Spleen (tissue), 11 donors: ENCODE measurements around the gene SBNO1. TPM values are rescaled to one million over a fixed set of nuclear protein-coding genes. Genes with fewer than 3 reads are reported as not detected.

Source experiments
- DNase-seq: peaks from one replicate; pipeline ENCODE4 v3.0.0-alpha.2; 2020
- H3K27ac ChIP-seq, 8 donors: fragments of 200-600 bp; sonication (generic) in 7 of 8; 1 replicate in 4 of 8; 2 replicates in 4 of 8; pipeline versions ENCODE4 v1.5.0 to v1.8.0; 2016 to 2021; ENCODE audit warnings: inconsistent platforms in 4 of 8, mild to moderate bottlenecking in 4 of 8, moderate library complexity in 1 of 8
- H3K27me3 ChIP-seq, 7 donors: fragments of 200-600 bp; sonication (generic) in 6 of 7; replicated peaks in 1 of 7; 1 replicate in 4 of 7; 2 replicates in 3 of 7; pipeline versions ENCODE4 v1.5.0 to v1.8.0; 2016 to 2021; ENCODE audit warnings: inconsistent platforms in 3 of 7, mild to moderate bottlenecking in 1 of 7
- H3K36me3 ChIP-seq, 6 donors: fragments of 200-600 bp; sonication (generic) in 5 of 6; 1 replicate in 4 of 6; 2 replicates in 2 of 6; pipeline versions ENCODE4 v1.5.0 to v1.8.0; 2016 to 2021; ENCODE audit warnings: inconsistent platforms in 2 of 6
- H3K4me1 ChIP-seq, 6 donors: fragments of 200-600 bp; sonication (generic) in 5 of 6; 1 replicate in 3 of 6; 2 replicates in 3 of 6; pipeline versions ENCODE4 v1.5.0 to v1.8.0; 2016 to 2021; ENCODE audit warnings: inconsistent platforms in 3 of 6
- H3K4me3 ChIP-seq, 8 donors: fragments of 200-600 bp; sonication (generic) in 7 of 8; 1 replicate in 4 of 8; 2 replicates in 4 of 8; pipeline versions ENCODE4 v1.5.0 to v1.8.0; 2016 to 2021; ENCODE audit warnings: inconsistent platforms in 4 of 8, mild to moderate bottlenecking in 4 of 8, moderate library complexity in 2 of 8
- H3K9me3 ChIP-seq, 8 donors: fragments of 200-600 bp; sonication (generic) in 7 of 8; 1 replicate in 4 of 8; 2 replicates in 4 of 8; pipeline versions ENCODE4 v1.5.0 to v1.8.0; 2016 to 2021; ENCODE audit warnings: inconsistent platforms in 4 of 8
- CTCF ChIP-seq, 11 experiments: fragments of 200-600 bp in 7 of 11; fragments of 450-650 bp in 4 of 11; sonication (generic) in 4 of 11; IDR thresholded peaks in 8 of 11; conservative IDR thresholded peaks in 3 of 11; 1 replicate in 7 of 11; 2 replicates in 4 of 11; pipeline versions ENCODE4 v1.4.0 to v1.8.0; 2016 to 2021; ENCODE audit warnings: antibody characterized with exemption in 11 of 11, inconsistent platforms in 4 of 11, mild to moderate bottlenecking in 1 of 11
- POLR2A ChIP-seq, 3 donors: fragments of 450-650 bp; IDR thresholded peaks; one replicate each; pipeline ENCODE4 v1.5.1; 2017; ENCODE audit warnings: antibody characterized with exemption in 3 of 3, mild to moderate bottlenecking in 1 of 3
- POLR2AphosphoS5 ChIP-seq, 3 donors: sonication (generic); formaldehyde crosslinking; IDR thresholded peaks; one replicate each; pipeline ENCODE4 v1.5.1; 2017; ENCODE audit warnings: antibody characterized with exemption in 3 of 3
- WGBS, 5 donors: extraction: QIAGEN DNeasy Blood & Tissue Kit in 3 of 5; methylation state at CpG; one replicate each; pipeline versions ENCODE4 v1.1.5 to v1.1.7; 2013 to 2018; 5-methylcytosine and 5-hydroxymethylcytosine counted together
- intact Hi-C: fragments of 100-400 bp; cut with DNase I; formaldehyde crosslinking; loops from one replicate; pipeline ENCODE4 v1.15.0; 2023; ENCODE audit warnings: low total_unique reads
- polyA plus RNA-seq, 3 donors: library from polyadenylated mRNA; stranded (reverse); fragments of 200-250 nt; gene quantifications; one replicate each; pipeline ENCODE4 v1.2.1, GENCODE V29; 2013
- total RNA-seq, 7 donors: library from RNA; depleted of rRNA in 3 of 7; stranded (reverse); fragments of >200 nt in 3 of 7; fragmentation: NEBNext Ultra II Directional in 4 of 7; extraction: Animal tissue kit (Norgen Biotek cat#: 25700) in 4 of 7; gene quantifications; one replicate each; pipeline versions ENCODE4 v1.1.0 to v1.2.1, GENCODE V29; 2016 to 2021
- donor health status: healthy with polysubstance abuse.
- donor health status: DM: no; HTN: no; CAD: no; lungs with moderate emphysema.
- donor health status: DM: no; HTN: no; CAD: no.
- donor health status: Bipolar disorder and iron deficiency.
- donor health status: healthy.
- donor health status: DM: no; HTN: no; CAD: no.
- donor health status: DM: yes; HTN: yes; CAD: no.

The SBNO1 gene
- total and polyA plus RNA-seq, 10 donors, result 4.1 to 35.0 (median 28.9) TPM

- H3K4me1 ChIP-seq, result peaks cover 31 to 48% (median 44%) of the 10 kb centered on the region in 6 donors
- H3K4me3 ChIP-seq, result peak overlapping the region; percentile 48 to 85 (median 63)
- H3K27me3 ChIP-seq, result peaks cover 0 to 3% (median 0%) of the 10 kb centered on the region in 7 donors
- peak overlapping the region in 6 of 8 donors; percentile 14 to 86 (median 74) for H3K27ac ChIP-seq
- peaks cover 0 to 11% (median 0%) of the 10 kb centered on the region in 6 donors for H3K36me3 ChIP-seq
- TF ChIP-seq POLR2A (IDR thresholded peaks at IDR 0.05), result no peak
- peak in 7 of 11 experiments; percentile 13 to 73 (median 61) for TF ChIP-seq CTCF (IDR thresholded peaks at IDR 0.05 in 8 of 11, conservative IDR thresholded peaks at IDR 0.05 in 3 of 11)
- TF ChIP-seq POLR2AphosphoS5 (IDR thresholded peaks at IDR 0.05), result peak in 2 of 3 donors; percentile 15 to 62
- DNase-seq, result peak; percentile 95
- no peaks in the 10 kb centered on the region for H3K9me3 ChIP-seq
- whole genome bisulfite sequencing, 5 donors, result 0 to 1% (median 1%) methylated on average over 21 to 108 of the region's 108 CpGs; no CpG with 5 or more reads in 1 of the 5 donors
- intact Hi-C loops, result no loop called here
Measured at GRCh38 chr12:123271001-123271668, 93.5 kb downstream of the SBNO1 start.

- Histone ChIP-seq H3K9me3 (no peaks in the 10 kb centered on the region), H3K36me3 (peaks cover 0 to 18% (median 0%) of the 10 kb centered on the region in 6 donors), H3K4me3 (peak overlapping the region; percentile 48 to 85 (median 63)), H3K4me1 (peaks cover 31 to 48% (median 44%) of the 10 kb centered on the region in 6 donors), H3K27me3 (peaks cover 0 to 3% (median 0%) of the 10 kb centered on the region in 7 donors), H3K27ac (peak overlapping the region in 7 of 8 donors; percentile 53 to 86 (median 71))
- DNase-seq, result peak; percentile 83
- peak in 3 of 11 experiments; percentile 19 to 51 (median 27) for TF ChIP-seq CTCF (IDR thresholded peaks at IDR 0.05 in 8 of 11, conservative IDR thresholded peaks at IDR 0.05 in 3 of 11)
- no peak for TF ChIP-seq POLR2A (IDR thresholded peaks at IDR 0.05)
- intact Hi-C loops, result no loop called here
- 0 to 2% (median 1%) methylated on average over 21 to 51 of the region's 51 CpGs for WGBS, 5 donors
Measured at GRCh38 chr12:123270214-123271000, 94.2 kb downstream of the SBNO1 start.

GRCh38 chr12:123269896-123270213 lies 94.8 kb downstream of the SBNO1 start:
- WGBS, 5 donors, result 0 to 4% (median 3%) methylated on average over 5 to 7 of the region's 7 CpGs
- DNase-seq, result no peak
- H3K4me1 ChIP-seq, result peaks cover 31 to 48% (median 44%) of the 10 kb centered on the region in 6 donors
- H3K4me3 ChIP-seq, result peak overlapping the region; percentile 48 to 85 (median 63)
- TF ChIP-seq POLR2A (IDR thresholded peaks at IDR 0.05) (no peak), CTCF (IDR thresholded peaks at IDR 0.05 in 8 of 11, conservative IDR thresholded peaks at IDR 0.05 in 3 of 11) (no peak), POLR2AphosphoS5 (IDR thresholded peaks at IDR 0.05) (no peak)
- peaks cover 0 to 3% (median 0%) of the 10 kb centered on the region in 7 donors for H3K27me3 ChIP-seq
- peak overlapping the region; percentile 30 to 86 (median 70) for H3K27ac ChIP-seq
- H3K9me3 ChIP-seq, result no peaks in the 10 kb centered on the region
- H3K36me3 ChIP-seq, result peaks cover 0 to 23% (median under 1%) of the 10 kb centered on the region in 6 donors
- intact Hi-C loops, result no loop called here
